ENCODE measurements around the gene GPRC5D.

The GPRC5D gene

GRCh38 chr12:12903642-12904609, 48.0 kb downstream of the GPRC5D start:
- no peak for DNase-seq

GRCh38 chr12:12902036-12902435, 49.9 kb downstream of the GPRC5D start:
- DNase-seq, result no peak

GRCh38 chr12:12901158-12901791, 50.7 kb downstream of the GPRC5D start:
- no peak for DNase-seq

GRCh38 chr12:12900786-12901157, 51.2 kb downstream of the GPRC5D start:
- DNase-seq, result no peak

- no peak for DNase-seq
These were observed 52.2 kb downstream of the GPRC5D start for GRCh38 chr12:12899530-12900380.

- no peak for DNase-seq
These were observed 53.0 kb downstream of the GPRC5D start for GRCh38 chr12:12898911-12899511.

GRCh38 chr12:12898136-12898717, 53.7 kb downstream of the GPRC5D start:
- no peak for DNase-seq

GRCh38 chr12:12897302-12897701, 54.7 kb downstream of the GPRC5D start:
- DNase-seq, result no peak

- DNase-seq, result no peak
These were observed 55.7 kb downstream of the GPRC5D start for GRCh38 chr12:12896260-12896659.

- DNase-seq, result no peak
These were observed 58.5 kb downstream of the GPRC5D start for GRCh38 chr12:12893438-12893837.

GRCh38 chr12:12892681-12893141, 59.3 kb downstream of the GPRC5D start:
- no peak for DNase-seq

GRCh38 chr12:12891881-12892355, 60.1 kb downstream of the GPRC5D start:
- DNase-seq, result no peak

GRCh38 chr12:12891080-12891880, 60.7 kb downstream of the GPRC5D start, which contains the start of gene GPRC5A:
TSS of gene GPRC5A (plus strand) at chr12:12891562. CDS start at chr12:12908250, 16,688 bp downstream.
- DNase-seq, result no peak

Measured in NCI-H2107 (cell line).